Neural cell (in vitro differentiated cells): ENCODE results near the gene GARIN5A. TPM values are rescaled to one million over a fixed set of nuclear protein-coding genes. Genes with fewer than 3 reads are reported as not detected.

ENCODE experiments used
- H2AFZ ChIP-seq: fragments of 200-600, 300-800 bp; sonication (generic), shearing (Covaris generic); 2 replicates; pipeline ENCODE4 v1.6.0; 2014; ENCODE audit warnings: low read depth, mild to moderate bottlenecking, antibody characterized with exemption, low read length, moderate library complexity
- H3F3A ChIP-seq: fragments of 200-600 bp; shearing (Covaris generic); 2 replicates; pipeline ENCODE4 v1.6.1; 2016; ENCODE audit warnings: mild to moderate bottlenecking, moderate library complexity, mixed read lengths, antibody characterized with exemption, low read length; ENCODE audit not compliant: insufficient read depth, poor library complexity, severe bottlenecking
- H3K27ac ChIP-seq: fragments of 200-600, 300-800 bp; sonication (generic), shearing (Covaris generic); 2 replicates; pipeline ENCODE4 v1.5.1; 2014; ENCODE audit warnings: mild to moderate bottlenecking, low read length, moderate library complexity
- H3K27me3 ChIP-seq: fragments of 300-800, 200-600 bp; sonication (generic), shearing (Covaris generic); 2 replicates; pipeline ENCODE4 v1.6.0; 2014; ENCODE audit warnings: mild to moderate bottlenecking, low read depth, low read length, moderate library complexity; ENCODE audit not compliant: insufficient read depth
- H3K36me3 ChIP-seq: fragments of 300-800, 200-600 bp; sonication (generic), shearing (Covaris generic); 2 replicates; pipeline ENCODE4 v1.5.1; 2014; ENCODE audit warnings: mild to moderate bottlenecking, antibody characterized with exemption, low read length, moderate library complexity; ENCODE audit not compliant: insufficient read depth
- H3K4me2 ChIP-seq: fragments of 300-800, 200-600 bp; sonication (generic), shearing (Covaris generic); 2 replicates; pipeline ENCODE4 v1.6.0; 2014; ENCODE audit warnings: mild to moderate bottlenecking, low read length
- H3K4me3 ChIP-seq: fragments of 300-800, 200-600 bp; sonication (generic), shearing (Covaris generic); 2 replicates; pipeline ENCODE4 v1.5.1; 2014; ENCODE audit warnings: mild to moderate bottlenecking, low read length, moderate library complexity
- H3K79me2 ChIP-seq: fragments of 200-600 bp; shearing (Covaris generic); replicated peaks from 2 replicates; pipeline ENCODE4 v1.6.0; 2014; ENCODE audit warnings: mild to moderate bottlenecking, low read length, moderate library complexity; ENCODE audit not compliant: insufficient read depth
- H3K9ac ChIP-seq: fragments of 300-800, 200-600 bp; sonication (generic), shearing (Covaris generic); 2 replicates; pipeline ENCODE4 v1.6.1; 2016; ENCODE audit warnings: mild to moderate bottlenecking, low read length, mixed read lengths
- H3K9me2 ChIP-seq: fragments of 200-600 bp; shearing (Covaris generic); 2 replicates; pipeline ENCODE4 v1.6.1; 2016; ENCODE audit warnings: mild to moderate bottlenecking, low read length, mixed read lengths; ENCODE audit not compliant: insufficient read depth
- H3K9me3 ChIP-seq: fragments of 200-600, 300-800 bp; sonication (generic), shearing (Covaris generic); 2 replicates; pipeline ENCODE4 v1.6.1; 2016; ENCODE audit warnings: mild to moderate bottlenecking, mixed run types, low read length, moderate library complexity, mixed read lengths
- H4K20me1 ChIP-seq: fragments of 200-600 bp; shearing (Covaris generic); 2 replicates; pipeline ENCODE4 v1.6.1; 2016; ENCODE audit warnings: mild to moderate bottlenecking, mixed run types; ENCODE audit not compliant: insufficient read depth
- CTCF ChIP-seq: fragments of 450-650 bp; IDR thresholded peaks from 2 replicates; pipeline ENCODE4 v1.5.1; 2014; ENCODE audit warnings: antibody characterized with exemption, mild to moderate bottlenecking, moderate library complexity; ENCODE audit not compliant: poor library complexity, severe bottlenecking
- EZH2 ChIP-seq: fragments of 200-600, 300-800 bp; shearing (Covaris generic), sonication (generic); IDR thresholded peaks from 2 replicates; pipeline ENCODE4 v1.6.1; 2014; ENCODE audit warnings: antibody characterized with exemption, low read length, borderline replicate concordance, mild to moderate bottlenecking; ENCODE audit not compliant: insufficient read depth, poor library complexity, severe bottlenecking
- MXI1 ChIP-seq: fragments of 450-650 bp; conservative IDR thresholded peaks from 2 replicates; pipeline ENCODE4 v1.6.1; 2014; ENCODE audit warnings: antibody characterized with exemption, mild to moderate bottlenecking; ENCODE audit not compliant: poor library complexity, severe bottlenecking
- POLR2AphosphoS5 ChIP-seq: IDR thresholded peaks from 2 replicates; pipeline ENCODE4 v1.6.1; 2012
- RAD21 ChIP-seq: fragments of 450-650 bp; conservative IDR thresholded peaks from 2 replicates; pipeline ENCODE4 v1.6.1; 2014; ENCODE audit warnings: antibody characterized with exemption, mild to moderate bottlenecking, moderate library complexity
- REST ChIP-seq: IDR thresholded peaks from 2 replicates; pipeline ENCODE4 v1.6.1; 2012; ENCODE audit warnings: borderline replicate concordance
- SMC3 ChIP-seq: fragments of 450-650 bp; conservative IDR thresholded peaks from 2 replicates; pipeline ENCODE4 v1.6.1; 2014; ENCODE audit warnings: antibody characterized with exemption, mild to moderate bottlenecking, moderate library complexity; ENCODE audit not compliant: poor library complexity
- TAF1 ChIP-seq: IDR thresholded peaks from 2 replicates; pipeline ENCODE4 v1.6.1; 2012; ENCODE audit warnings: low read depth
- polyA plus RNA-seq: library from polyadenylated mRNA; depleted of rRNA; stranded (reverse); fragments of >200 nt; gene quantifications from 2 replicates; pipeline ENCODE4 v1.2.3, GENCODE V29; 2014

The GARIN5A gene
- polyA plus RNA-seq, 1 donor from 2014 or later, result 3.3 TPM

DNA sequence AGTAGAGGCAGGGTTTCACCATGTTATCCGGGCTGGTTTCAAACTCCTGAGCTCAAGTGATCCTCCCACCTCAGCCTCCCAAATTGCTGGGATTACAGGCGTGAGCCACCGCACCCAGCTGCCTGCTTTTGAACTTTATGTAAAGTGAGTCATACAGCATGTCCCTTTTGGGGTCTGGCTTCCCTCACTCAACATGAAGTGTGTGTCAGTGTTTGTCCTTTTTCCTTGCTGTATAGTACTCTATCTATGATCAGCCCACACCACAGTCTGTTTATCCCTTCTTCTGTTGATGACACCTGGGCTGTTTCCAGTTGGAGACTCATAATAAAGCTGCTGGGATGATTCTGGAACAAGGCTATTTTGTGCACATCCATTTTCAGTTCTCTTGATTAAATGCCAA lies 55.8 kb downstream of the GARIN5A start:
- H3K9me3 ChIP-seq, result no peaks in the 10 kb centered on the region
- no peaks in the 10 kb centered on the region for H3K9me2 ChIP-seq
- H3K79me2 ChIP-seq, result no peaks in the 10 kb centered on the region
- no peak overlapping the region for H3K4me3 ChIP-seq
- H3F3A ChIP-seq, result no peaks in the 10 kb centered on the region
- H3K27ac ChIP-seq, result no peak overlapping the region
- H3K36me3 ChIP-seq, result no peaks in the 10 kb centered on the region
- no peak overlapping the region for H3K4me2 ChIP-seq
- peaks cover 14% of the 10 kb centered on the region for H3K27me3 ChIP-seq
- no peak for TF ChIP-seq POLR2AphosphoS5
- no peak for TF ChIP-seq EZH2
- TF ChIP-seq CTCF, result no peak
- TF ChIP-seq MXI1, result no peak
- TF ChIP-seq REST, result no peak
- TF ChIP-seq RAD21, result no peak
- no peak for TF ChIP-seq TAF1
- no peaks in the 10 kb centered on the region for H4K20me1 ChIP-seq
- H2AFZ ChIP-seq, result no peak overlapping the region
- H3K9ac ChIP-seq, result no peak overlapping the region

DNA sequence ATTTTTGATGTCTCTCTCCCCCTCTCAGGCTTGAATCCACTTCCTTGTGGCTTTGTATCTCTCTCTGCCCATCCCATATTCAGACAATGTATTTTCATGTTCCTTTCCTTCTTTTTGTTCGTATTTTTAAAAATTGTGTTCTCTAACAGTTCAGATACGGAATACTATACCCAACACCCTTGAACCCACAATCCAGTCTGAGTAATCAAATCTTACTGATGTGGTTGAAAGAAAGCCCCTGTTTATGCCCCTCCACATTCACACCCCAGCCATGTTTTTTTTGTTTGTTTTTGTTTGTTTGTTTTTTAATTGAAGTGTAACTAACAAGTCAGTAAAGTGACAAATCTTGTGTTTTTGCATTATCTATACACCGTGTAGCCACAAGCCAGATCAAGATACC lies 56.5 kb downstream of the GARIN5A start:
- H3K9me2 ChIP-seq, result no peaks in the 10 kb centered on the region
- no peak overlapping the region for H3K4me2 ChIP-seq
- H2AFZ ChIP-seq, result no peak overlapping the region
- no peaks in the 10 kb centered on the region for H3K36me3 ChIP-seq
- no peaks in the 10 kb centered on the region for H4K20me1 ChIP-seq
- H3K79me2 ChIP-seq, result no peaks in the 10 kb centered on the region
- H3K27me3 ChIP-seq, result peaks cover 14% of the 10 kb centered on the region
- no peak overlapping the region for H3K4me3 ChIP-seq
- no peaks in the 10 kb centered on the region for H3K9me3 ChIP-seq
- no peak overlapping the region for H3K27ac ChIP-seq
- H3F3A ChIP-seq, result no peaks in the 10 kb centered on the region
- no peak for TF ChIP-seq SMC3
- no peak for TF ChIP-seq CTCF
- no peak overlapping the region for H3K9ac ChIP-seq
